OCI-LY7 (cell line): ENCODE results near the gene LRP1B. TPM values are rescaled to one million over a fixed set of nuclear protein-coding genes. Genes with fewer than 3 reads are reported as not detected.

Experiments used
- BruUV-seq: library from RNA; stranded (reverse); fragments of 400-500 nt; replicated peaks from 2 replicates; lab custom pipeline; 2021; lab: Mats Ljungman, UMichigan
- CTCF ChIA-PET: fragments of 300-600 bp; sonication (Branson Sonifier 250); formaldehyde crosslinking; loops from one replicate; lab custom pipeline; 2022; ENCODE audit warnings: antibody characterized with exemption; ENCODE audit not compliant: unreplicated experiment; lab: Charles Lee
- POLR2A ChIA-PET: fragments of 300-600 bp; sonication (Branson Sonifier 250); formaldehyde crosslinking; loops from one replicate; lab custom pipeline; 2022; ENCODE audit warnings: antibody characterized with exemption; lab: Charles Lee
- DNase-seq: peaks from one replicate; pipeline ENCODE4 v3.0.0-alpha.2; 2015; ENCODE audit warnings: low spot score
- H2AFZ ChIP-seq: fragments of 200-600 bp; sonication (generic), shearing (Covaris generic); 2 replicates; pipeline ENCODE4 v1.6.1; 2014; ENCODE audit warnings: mild to moderate bottlenecking, antibody characterized with exemption, low read length, moderate library complexity
- H3K27ac ChIP-seq: fragments of 200-600 bp; sonication (generic); 2 replicates; pipeline ENCODE4 v1.5.1; 2014; ENCODE audit warnings: mixed run types, low read depth, mild to moderate bottlenecking, moderate library complexity, low read length, inconsistent platforms; ENCODE audit not compliant: poor library complexity, severe bottlenecking
- H3K36me3 ChIP-seq: fragments of 200-600 bp; sonication (generic); 2 replicates; pipeline ENCODE4 v1.6.1; 2014; ENCODE audit warnings: mild to moderate bottlenecking, antibody characterized with exemption, low read length, moderate library complexity, mixed read lengths; ENCODE audit not compliant: insufficient read depth
- H3K4me1 ChIP-seq: fragments of 200-600 bp; sonication (generic); 2 replicates; pipeline ENCODE4 v1.5.1; 2014; ENCODE audit warnings: mild to moderate bottlenecking, low read length; ENCODE audit not compliant: insufficient read depth, poor library complexity, severe bottlenecking
- H3K4me2 ChIP-seq: fragments of 200-600 bp; sonication (generic); 2 replicates; pipeline ENCODE4 v1.6.1; 2014; ENCODE audit warnings: mild to moderate bottlenecking, low read length
- H3K4me3 ChIP-seq: fragments of 200-600 bp; sonication (generic); 2 replicates; pipeline ENCODE4 v1.5.1; 2014; ENCODE audit warnings: mild to moderate bottlenecking, low read depth, low read length; ENCODE audit not compliant: poor library complexity, severe bottlenecking
- H3K79me2 ChIP-seq: fragments of 200-600 bp; sonication (generic); 2 replicates; pipeline ENCODE4 v1.6.1; 2016; ENCODE audit warnings: low read depth, mild to moderate bottlenecking, low read length, moderate library complexity, mixed read lengths; ENCODE audit not compliant: insufficient read depth
- H3K9me2 ChIP-seq: fragments of 200-600 bp; sonication (generic); 2 replicates; pipeline ENCODE4 v1.6.1; 2016; ENCODE audit warnings: mild to moderate bottlenecking, low read length, mixed read lengths; ENCODE audit not compliant: insufficient read depth
- H3K9me3 ChIP-seq: fragments of 200-600 bp; sonication (generic); 2 replicates; pipeline ENCODE4 v1.6.1; 2014; ENCODE audit warnings: mild to moderate bottlenecking, mixed run types, low read length, mixed read lengths
- H4K20me1 ChIP-seq: fragments of 200-600 bp; sonication (generic); 2 replicates; pipeline ENCODE4 v1.6.1; 2014; ENCODE audit warnings: mild to moderate bottlenecking, antibody characterized with exemption, low read length, moderate library complexity, mixed read lengths; ENCODE audit not compliant: insufficient read depth
- CTCF ChIP-seq: fragments of 200-600 bp; sonication (generic); conservative IDR thresholded peaks from 2 replicates; pipeline ENCODE4 v1.5.1; 2014; ENCODE audit warnings: mild to moderate bottlenecking, antibody characterized with exemption, low read length, moderate library complexity, mixed read lengths
- EZH2phosphoT487 ChIP-seq: fragments of 200-600 bp; sonication (generic); IDR thresholded peaks from 2 replicates; pipeline ENCODE4 v1.6.1; 2018; ENCODE audit warnings: low read depth, borderline replicate concordance, mild to moderate bottlenecking, mixed run types, antibody characterized with exemption, low read length, moderate library complexity, mixed read lengths
- intact Hi-C: fragments of 100-400 bp; cut with micrococcal nuclease; formaldehyde crosslinking; loops from one replicate; pipeline ENCODE4 v1.10.0; 2022; ENCODE audit not compliant: unreplicated experiment
- total RNA-seq, 2 experiments: library from RNA; depleted of rRNA in 1 of 2; stranded (reverse); fragments of >200 nt in 1 of 2; shearing (Covaris generic) in 1 of 2; gene quantifications; 2 replicates each; pipeline ENCODE4 v1.2.3, GENCODE V29; 2014 to 2022

LRP1B gene
- total RNA-seq, 2 experiments from 2014 or later: not detected

- Histone ChIP-seq H3K4me3 (no peak overlapping the region), H4K20me1 (no peaks in the 10 kb centered on the region), H3K9me2 (no peaks in the 10 kb centered on the region), H3K4me1 (no peaks in the 10 kb centered on the region), H3K79me2 (no peaks in the 10 kb centered on the region), H2AFZ (no peak overlapping the region), H3K36me3 (no peaks in the 10 kb centered on the region), H3K4me2 (no peak overlapping the region), H3K9me3 (no peaks in the 10 kb centered on the region), H3K27ac (no peak overlapping the region)
- no TSS peak for BruUV-seq
- ChIA-PET POLR2A (no interaction called here), CTCF (no interaction called here)
- intact Hi-C loops: no loop called here
- no peak for TF ChIP-seq CTCF
- TF ChIP-seq EZH2phosphoT487: no peak
- no peak for DNase-seq
These were observed 252.8 kb downstream of the LRP1B start for GRCh38 chr2:141878016-141878415.

DNA sequence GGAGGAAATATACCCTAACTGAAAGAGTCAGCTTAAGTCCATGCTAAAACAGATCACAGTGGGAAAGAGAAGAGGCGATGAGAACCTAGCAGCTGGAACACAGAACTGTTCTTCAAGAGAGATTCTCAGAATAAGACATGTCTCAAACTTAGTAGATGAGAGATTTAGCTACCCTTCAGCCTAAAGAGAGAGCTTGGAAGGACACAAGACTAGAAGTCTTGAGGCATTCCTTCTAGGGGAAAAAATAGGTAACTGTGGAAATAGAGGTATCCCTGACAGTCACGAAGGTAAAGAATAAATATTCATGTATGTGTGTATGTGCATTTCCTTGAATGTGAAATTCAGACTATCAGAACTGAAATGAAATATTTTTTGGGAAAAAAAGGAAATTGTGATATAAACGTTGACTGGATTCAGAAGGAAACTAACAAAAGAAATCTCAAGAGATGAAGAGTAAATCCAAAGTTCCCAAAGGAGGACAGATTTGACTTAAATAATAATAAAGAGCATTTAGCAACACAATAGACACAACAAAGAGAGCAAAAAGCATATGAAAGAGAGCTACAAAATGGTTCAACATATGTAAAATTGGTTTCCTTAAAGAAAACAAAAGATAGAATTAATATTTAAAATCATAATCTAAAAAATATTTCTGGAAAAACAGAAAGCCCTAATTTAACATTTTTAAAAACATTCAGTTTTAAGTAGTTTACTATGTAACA lies 258.7 kb downstream of the LRP1B start:
- H3K79me2 ChIP-seq: no peaks in the 10 kb centered on the region
- no peak overlapping the region for H3K27ac ChIP-seq
- H3K9me2 ChIP-seq: no peaks in the 10 kb centered on the region

More for the DNA sequence above, 258.7 kb downstream of the LRP1B start:
- DNase-seq: no peak
- ChIA-PET POLR2A (no interaction called here), CTCF (no interaction called here)
- H3K9me3 ChIP-seq: no peaks in the 10 kb centered on the region
- BruUV-seq: no TSS peak
- no peak overlapping the region for H2AFZ ChIP-seq
- no peak overlapping the region for H3K4me2 ChIP-seq
- intact Hi-C loops: no loop called here
- H3K36me3 ChIP-seq: no peaks in the 10 kb centered on the region
- no peak overlapping the region for H3K4me3 ChIP-seq
- TF ChIP-seq EZH2phosphoT487: no peak
- no peak for TF ChIP-seq CTCF
- no peaks in the 10 kb centered on the region for H4K20me1 ChIP-seq
- H3K4me1 ChIP-seq: no peaks in the 10 kb centered on the region
